Dedifferentiated amniotic fluid mesenchymal stem cell (primary cell): ENCODE measurements around the gene PTPRK.

Source experiments
- DNase-seq: peaks from one replicate; pipeline ENCODE4 v3.0.0-alpha.2; 2016; ENCODE audit errors: extremely low spot score

Gene PTPRK

GRCh38 chr6:128520436-128521281 is at the start of gene PTPRK:
TSS of gene PTPRK (minus strand) at chr6:128520599. CDS start at chr6:128520358, 241 bp downstream.
- peak; percentile 94 for DNase-seq

GRCh38 chr6:128567029-128567428 is 46.6 kb upstream of the PTPRK start:
- DNase-seq = no peak

- no peak for DNase-seq
Measured at GRCh38 chr6:128560966-128561365, 40.6 kb upstream of the PTPRK start.

GRCh38 chr6:128558924-128559323 is 38.5 kb upstream of the PTPRK start:
- no peak for DNase-seq

- DNase-seq = no peak
Measured at GRCh38 chr6:128558021-128558420, 37.6 kb upstream of the PTPRK start.

GRCh38 chr6:128557081-128557480 is 36.7 kb upstream of the PTPRK start:
- DNase-seq = no peak

GRCh38 chr6:128554302-128554701 is 33.9 kb upstream of the PTPRK start:
- no peak for DNase-seq

- no peak for DNase-seq
Measured at GRCh38 chr6:128541261-128541660, 20.9 kb upstream of the PTPRK start.

GRCh38 chr6:128538763-128539162 is 18.4 kb upstream of the PTPRK start:
- DNase-seq = no peak

- DNase-seq = no peak
Measured at GRCh38 chr6:128532827-128533226, 12.4 kb upstream of the PTPRK start.

GRCh38 chr6:128532136-128532535 is 11.7 kb upstream of the PTPRK start:
- no peak for DNase-seq

- DNase-seq = no peak
Measured at GRCh38 chr6:128531696-128532095, 11.3 kb upstream of the PTPRK start.

GRCh38 chr6:128528241-128528640 is 7.8 kb upstream of the PTPRK start:
- no peak for DNase-seq

- no peak for DNase-seq
Measured at GRCh38 chr6:128527375-128527774, 7.0 kb upstream of the PTPRK start.

GRCh38 chr6:128526152-128526914 is 5.9 kb upstream of the PTPRK start:
- no peak for DNase-seq

GRCh38 chr6:128525406-128525805 is 5.0 kb upstream of the PTPRK start:
- no peak for DNase-seq

GRCh38 chr6:128521282-128521632 is 858 bp upstream of the PTPRK start:
- no peak for DNase-seq

- peak; percentile 49 for DNase-seq
Measured at GRCh38 chr6:128519931-128520435, 416 bp downstream of the PTPRK start.

GRCh38 chr6:128519132-128519930 is 1.1 kb downstream of the PTPRK start:
- DNase-seq = peak; percentile 61

- no peak for DNase-seq
Measured at GRCh38 chr6:128518434-128519131, 1.8 kb downstream of the PTPRK start.

GRCh38 chr6:128517124-128517523 is 3.3 kb downstream of the PTPRK start:
- no peak for DNase-seq
